Body of pancreas (tissue), 4 donors: ENCODE data around the gene C15orf40. TPM values are rescaled to one million over a fixed set of nuclear protein-coding genes. Genes with fewer than 3 reads are reported as not detected.

Source experiments
- ATAC-seq: fragments of 150-250 bp; one replicate; pipeline ENCODE4 v1.9.1; 2016
- DNase-seq, 4 donors: peaks; one replicate each; pipeline ENCODE4 v3.0.0-alpha.2; 2019
- H3K27ac ChIP-seq, 4 donors: fragments of 200-600 bp; sonication (generic); 1 replicate in 3 of 4; 2 replicates in 1 of 4; pipeline versions ENCODE4 v1.5.1 to v1.6.1; 2016 to 2019; ENCODE audit warnings: mild to moderate bottlenecking in 1 of 4, mixed read lengths in 1 of 4, moderate library complexity in 1 of 4
- H3K27me3 ChIP-seq, 2 donors: fragments of 200-600 bp; sonication (generic); one replicate each; pipeline ENCODE4 v1.6.0; 2016; ENCODE audit warnings: mild to moderate bottlenecking in 1 of 2
- H3K36me3 ChIP-seq, 2 donors: fragments of 200-600 bp; sonication (generic); replicated peaks in 1 of 2; 2 replicates each; pipeline ENCODE4 v1.5.1; 2016; ENCODE audit warnings: low read depth in 2 of 2; ENCODE audit not compliant: insufficient read depth in 1 of 2
- H3K4me1 ChIP-seq: fragments of 200-600 bp; sonication (generic); one replicate; pipeline ENCODE4 v1.6.0; 2016
- H3K4me3 ChIP-seq, 2 donors: fragments of 200-600 bp; sonication (generic); 1 replicate in 1 of 2; 2 replicates in 1 of 2; pipeline ENCODE4 v1.5.1; 2016 to 2019
- H3K9me3 ChIP-seq, 3 donors: fragments of 200-600 bp; sonication (generic); 1 replicate in 2 of 3; 2 replicates in 1 of 3; pipeline ENCODE4 v1.5.1; 2016
- POLR2A ChIP-seq, 3 donors: fragments of 450-650 bp; IDR thresholded peaks; one replicate each; pipeline ENCODE4 v1.6.1; 2016; ENCODE audit warnings: antibody characterized with exemption in 3 of 3, mild to moderate bottlenecking in 2 of 3
- WGBS, 2 donors: methylation state at CpG; one replicate each; pipeline ENCODE4 v1.1.5; 2017; 5-methylcytosine and 5-hydroxymethylcytosine counted together
- intact Hi-C: fragments of 100-400 bp; cut with DNase I; formaldehyde crosslinking; loops from one replicate; pipeline ENCODE4 v1.15.1; 2023
- total RNA-seq, 2 donors: library from RNA; depleted of rRNA; stranded (reverse); fragments of >200 nt; gene quantifications; one replicate each; pipeline ENCODE4 v1.1.0, GENCODE V29; 2016
- TF ChIP-seq, protein P1 (sequence below), 7 experiments: fragments of 450-650 bp in 4 of 7; fragments of 200-600 bp in 3 of 7; sonication (generic) in 3 of 7; IDR thresholded peaks; one replicate each; pipeline ENCODE4 v1.5.1; 2016 to 2019; ENCODE audit warnings: antibody characterized with exemption in 7 of 7

C15orf40 gene
- total RNA-seq, 2 donors from 2014 or later, result 9.3 to 9.6 TPM

DNA sequence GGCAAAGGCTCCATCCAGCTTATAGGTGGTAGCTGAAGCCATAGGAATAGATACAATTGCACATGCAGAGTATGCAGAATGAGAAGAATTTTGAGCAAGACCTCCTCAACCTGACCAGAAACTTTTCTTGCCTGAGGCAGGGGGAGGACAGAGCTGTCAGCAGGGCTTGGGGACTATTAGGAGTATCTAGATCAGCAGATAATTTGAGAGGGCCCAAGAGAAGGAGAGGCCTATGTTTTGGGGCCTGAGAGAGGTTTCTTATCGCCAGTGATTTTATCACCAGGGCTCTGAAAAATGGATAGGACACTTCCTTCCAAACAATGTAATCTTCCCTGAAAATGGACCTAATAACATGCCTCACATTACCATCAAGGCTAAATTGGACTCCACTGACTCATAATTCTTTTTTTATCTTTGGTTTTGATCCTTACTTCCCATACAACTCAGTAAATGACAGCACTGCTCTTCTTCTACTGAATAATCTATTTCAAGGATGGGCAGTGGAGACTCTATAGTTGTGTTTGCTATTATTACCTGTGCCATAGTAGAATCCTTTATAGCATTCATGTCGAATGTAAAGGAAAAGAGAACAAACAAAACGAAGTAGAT is 41.3 kb downstream of the C15orf40 start:
- no peak overlapping the region for H3K4me3 ChIP-seq
- intact Hi-C loops, result no loop called here
- TF ChIP-seq, protein P1, sequence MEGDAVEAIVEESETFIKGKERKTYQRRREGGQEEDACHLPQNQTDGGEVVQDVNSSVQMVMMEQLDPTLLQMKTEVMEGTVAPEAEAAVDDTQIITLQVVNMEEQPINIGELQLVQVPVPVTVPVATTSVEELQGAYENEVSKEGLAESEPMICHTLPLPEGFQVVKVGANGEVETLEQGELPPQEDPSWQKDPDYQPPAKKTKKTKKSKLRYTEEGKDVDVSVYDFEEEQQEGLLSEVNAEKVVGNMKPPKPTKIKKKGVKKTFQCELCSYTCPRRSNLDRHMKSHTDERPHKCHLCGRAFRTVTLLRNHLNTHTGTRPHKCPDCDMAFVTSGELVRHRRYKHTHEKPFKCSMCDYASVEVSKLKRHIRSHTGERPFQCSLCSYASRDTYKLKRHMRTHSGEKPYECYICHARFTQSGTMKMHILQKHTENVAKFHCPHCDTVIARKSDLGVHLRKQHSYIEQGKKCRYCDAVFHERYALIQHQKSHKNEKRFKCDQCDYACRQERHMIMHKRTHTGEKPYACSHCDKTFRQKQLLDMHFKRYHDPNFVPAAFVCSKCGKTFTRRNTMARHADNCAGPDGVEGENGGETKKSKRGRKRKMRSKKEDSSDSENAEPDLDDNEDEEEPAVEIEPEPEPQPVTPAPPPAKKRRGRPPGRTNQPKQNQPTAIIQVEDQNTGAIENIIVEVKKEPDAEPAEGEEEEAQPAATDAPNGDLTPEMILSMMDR (IDR thresholded peaks at IDR 0.05), result no peak
- no peak for TF ChIP-seq POLR2A (IDR thresholded peaks at IDR 0.05)
- H3K27me3 ChIP-seq, result no peaks in the 10 kb centered on the region
- H3K27ac ChIP-seq, result peak overlapping the region; percentile 49 to 76 (median 67)
- WGBS, 2 donors, result 17 to 20% methylated on average over 3 of the region's 3 CpGs
- H3K36me3 ChIP-seq, result no peaks in the 10 kb centered on the region
- no peaks in the 10 kb centered on the region for H3K9me3 ChIP-seq
- H3K4me1 ChIP-seq, result peaks cover 49% of the 10 kb centered on the region
- DNase-seq (no peak), ATAC-seq (no peak)

DNA sequence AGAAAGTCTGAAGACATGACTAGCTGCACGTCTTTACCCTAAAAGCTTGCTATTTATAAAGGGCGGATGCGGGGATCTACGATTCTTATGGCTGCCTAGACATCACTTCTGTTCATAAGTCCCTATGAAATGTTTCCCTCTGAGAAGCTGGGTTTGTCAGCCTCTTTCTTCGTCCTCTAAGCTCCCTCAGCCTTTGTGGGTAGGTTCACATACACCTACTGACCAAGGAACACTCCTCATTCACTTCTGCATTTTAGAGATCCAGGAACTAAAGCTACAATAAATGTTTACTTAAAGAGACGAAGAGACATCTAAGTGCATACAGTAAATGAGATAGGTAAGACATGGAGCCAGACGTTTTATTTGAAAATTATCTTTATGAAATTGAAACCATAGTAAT is 42.1 kb downstream of the C15orf40 start:
- H3K27me3 ChIP-seq, result no peaks in the 10 kb centered on the region
- intact Hi-C loops, result no loop called here
- peak overlapping the region in 2 of 4 donors; percentile 73 to 76 for H3K27ac ChIP-seq
- ATAC-seq (no peak), DNase-seq (no peak)
- H3K4me1 ChIP-seq, result peaks cover 49% of the 10 kb centered on the region
- 70 to 76% methylated on average over 7 of the region's 7 CpGs for WGBS, 2 donors
- H3K4me3 ChIP-seq, result no peak overlapping the region
- TF ChIP-seq POLR2A (IDR thresholded peaks at IDR 0.05), result no peak
- TF ChIP-seq, protein P1 (IDR thresholded peaks at IDR 0.05), result no peak
- H3K9me3 ChIP-seq, result no peaks in the 10 kb centered on the region
- no peaks in the 10 kb centered on the region for H3K36me3 ChIP-seq

DNA sequence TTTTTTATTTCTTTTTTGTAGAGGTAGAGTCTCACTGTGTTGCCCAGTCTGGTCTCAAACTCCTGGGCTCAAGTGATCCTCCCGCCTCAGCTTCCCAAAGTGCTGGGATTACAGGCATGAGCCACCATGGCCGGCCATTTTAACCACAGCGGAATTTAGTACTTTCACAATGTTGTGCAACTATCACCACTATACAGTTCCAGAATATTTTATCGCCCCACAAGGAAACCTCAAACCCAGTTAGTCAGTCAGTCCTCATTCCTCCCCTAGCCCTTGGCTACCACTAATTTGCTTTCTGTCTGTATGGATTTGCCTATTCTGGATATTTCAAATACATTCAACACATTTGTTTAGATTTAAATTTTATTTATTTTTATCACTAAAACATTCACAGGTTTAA is 43.4 kb downstream of the C15orf40 start:
- H3K27me3 ChIP-seq, result no peaks in the 10 kb centered on the region
- WGBS, 2 donors, result 86 to 96% methylated on average over 4 of the region's 4 CpGs
- no peak overlapping the region for H3K27ac ChIP-seq
- ATAC-seq (no peak), DNase-seq (no peak)
- TF ChIP-seq, protein P1 (IDR thresholded peaks at IDR 0.05), result no peak
- TF ChIP-seq POLR2A (IDR thresholded peaks at IDR 0.05), result no peak
- intact Hi-C loops, result no loop called here
- no peak overlapping the region for H3K4me3 ChIP-seq
- no peaks in the 10 kb centered on the region for H3K9me3 ChIP-seq
- peaks cover 51% of the 10 kb centered on the region for H3K4me1 ChIP-seq
- no peaks in the 10 kb centered on the region for H3K36me3 ChIP-seq

DNA sequence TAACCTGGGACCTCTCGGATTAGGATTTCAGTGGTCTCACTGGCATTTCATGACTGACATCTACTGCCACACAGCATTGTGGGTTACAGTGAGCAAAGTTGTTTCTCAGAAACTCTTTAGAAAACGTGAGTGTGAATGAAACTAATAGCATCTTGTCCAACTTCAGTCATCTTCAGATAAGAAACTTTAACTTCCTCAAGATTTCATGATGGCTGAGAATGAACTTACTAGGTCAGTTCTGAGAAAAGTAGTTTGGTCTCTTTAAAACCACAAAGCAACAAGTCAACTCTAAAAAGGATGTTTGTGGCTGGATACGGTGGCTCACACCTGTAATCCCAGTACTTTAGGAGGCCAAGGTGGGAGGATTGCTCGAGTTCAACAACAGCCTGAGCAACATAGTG is 44.8 kb downstream of the C15orf40 start:
- Histone ChIP-seq H3K36me3 (no peaks in the 10 kb centered on the region), H3K4me1 (peaks cover 38% of the 10 kb centered on the region), H3K27me3 (no peaks in the 10 kb centered on the region), H3K27ac (no peak overlapping the region), H3K9me3 (no peaks in the 10 kb centered on the region), H3K4me3 (no peak overlapping the region)
- intact Hi-C loops, result no loop called here
- 78 to 91% methylated on average over 4 of the region's 4 CpGs for WGBS, 2 donors
- DNase-seq, result no peak
- ATAC-seq, result no peak
- TF ChIP-seq POLR2A (IDR thresholded peaks at IDR 0.05), result no peak
- TF ChIP-seq, protein P1 (IDR thresholded peaks at IDR 0.05), result no peak

DNA sequence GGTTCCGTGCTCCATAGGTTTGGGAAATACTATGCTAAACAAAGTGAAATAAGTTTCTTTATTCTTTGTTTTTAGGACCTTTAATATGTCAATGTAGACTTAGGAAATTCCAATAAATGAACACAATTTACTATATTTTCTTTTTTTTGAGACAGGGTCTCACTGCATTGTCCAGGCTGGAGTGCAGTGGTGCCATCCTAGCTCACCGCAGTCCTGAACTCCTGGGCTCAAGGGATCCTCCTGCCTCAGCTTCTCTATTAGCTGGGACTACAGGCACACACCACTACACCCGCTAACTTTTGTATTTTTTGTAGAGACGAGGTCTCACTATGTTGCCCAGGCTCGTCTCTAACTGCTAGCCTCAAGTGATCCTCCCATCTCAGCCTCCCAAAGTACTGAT is 46.5 kb downstream of the C15orf40 start:
- Histone ChIP-seq H3K27me3 (no peaks in the 10 kb centered on the region), H3K36me3 (no peaks in the 10 kb centered on the region), H3K4me1 (peaks cover 38% of the 10 kb centered on the region), H3K4me3 (no peak overlapping the region), H3K9me3 (no peaks in the 10 kb centered on the region), H3K27ac (no peak overlapping the region)
- 87 to 95% methylated on average over 5 of the region's 5 CpGs for WGBS, 2 donors
- intact Hi-C loops, result no loop called here
- ATAC-seq (no peak), DNase-seq (no peak)
- TF ChIP-seq, protein P1 (IDR thresholded peaks at IDR 0.05), result no peak
- TF ChIP-seq POLR2A (IDR thresholded peaks at IDR 0.05), result no peak
